ENCODE data around the gene ASCC2.

- TF ChIP-seq EP300 (IDR thresholded peaks at IDR 0.05; ENCODE audit: borderline replicate concordance), result no peak
- TF ChIP-seq CEBPB (IDR thresholded peaks at IDR 0.05), result no peak
- no peak for TF ChIP-seq CREB1 (IDR thresholded peaks at IDR 0.05; ENCODE audit: low read depth)
- TF ChIP-seq NFIC (IDR thresholded peaks at IDR 0.05), result no peak
- TF ChIP-seq, protein P1, sequence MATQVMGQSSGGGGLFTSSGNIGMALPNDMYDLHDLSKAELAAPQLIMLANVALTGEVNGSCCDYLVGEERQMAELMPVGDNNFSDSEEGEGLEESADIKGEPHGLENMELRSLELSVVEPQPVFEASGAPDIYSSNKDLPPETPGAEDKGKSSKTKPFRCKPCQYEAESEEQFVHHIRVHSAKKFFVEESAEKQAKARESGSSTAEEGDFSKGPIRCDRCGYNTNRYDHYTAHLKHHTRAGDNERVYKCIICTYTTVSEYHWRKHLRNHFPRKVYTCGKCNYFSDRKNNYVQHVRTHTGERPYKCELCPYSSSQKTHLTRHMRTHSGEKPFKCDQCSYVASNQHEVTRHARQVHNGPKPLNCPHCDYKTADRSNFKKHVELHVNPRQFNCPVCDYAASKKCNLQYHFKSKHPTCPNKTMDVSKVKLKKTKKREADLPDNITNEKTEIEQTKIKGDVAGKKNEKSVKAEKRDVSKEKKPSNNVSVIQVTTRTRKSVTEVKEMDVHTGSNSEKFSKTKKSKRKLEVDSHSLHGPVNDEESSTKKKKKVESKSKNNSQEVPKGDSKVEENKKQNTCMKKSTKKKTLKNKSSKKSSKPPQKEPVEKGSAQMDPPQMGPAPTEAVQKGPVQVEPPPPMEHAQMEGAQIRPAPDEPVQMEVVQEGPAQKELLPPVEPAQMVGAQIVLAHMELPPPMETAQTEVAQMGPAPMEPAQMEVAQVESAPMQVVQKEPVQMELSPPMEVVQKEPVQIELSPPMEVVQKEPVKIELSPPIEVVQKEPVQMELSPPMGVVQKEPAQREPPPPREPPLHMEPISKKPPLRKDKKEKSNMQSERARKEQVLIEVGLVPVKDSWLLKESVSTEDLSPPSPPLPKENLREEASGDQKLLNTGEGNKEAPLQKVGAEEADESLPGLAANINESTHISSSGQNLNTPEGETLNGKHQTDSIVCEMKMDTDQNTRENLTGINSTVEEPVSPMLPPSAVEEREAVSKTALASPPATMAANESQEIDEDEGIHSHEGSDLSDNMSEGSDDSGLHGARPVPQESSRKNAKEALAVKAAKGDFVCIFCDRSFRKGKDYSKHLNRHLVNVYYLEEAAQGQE (IDR thresholded peaks at IDR 0.05; ENCODE audit: low read depth), result no peak
- no peak for TF ChIP-seq FOXM1 (IDR thresholded peaks at IDR 0.05; ENCODE audit: borderline replicate concordance, low read depth)
- TF ChIP-seq TAF1 (IDR thresholded peaks at IDR 0.05; ENCODE audit: low read depth), result no peak
- no peak for TF ChIP-seq EGR1 (IDR thresholded peaks at IDR 0.05)
- no peak for TF ChIP-seq YY1 (IDR thresholded peaks at IDR 0.05; ENCODE audit: low read depth)
- TF ChIP-seq, protein P2, sequence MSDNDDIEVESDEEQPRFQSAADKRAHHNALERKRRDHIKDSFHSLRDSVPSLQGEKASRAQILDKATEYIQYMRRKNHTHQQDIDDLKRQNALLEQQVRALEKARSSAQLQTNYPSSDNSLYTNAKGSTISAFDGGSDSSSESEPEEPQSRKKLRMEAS (IDR thresholded peaks at IDR 0.05), result no peak
- TF ChIP-seq TEAD4 (IDR thresholded peaks at IDR 0.05), result no peak
- no peak for TF ChIP-seq ZBTB7A (IDR thresholded peaks at IDR 0.05; ENCODE audit: low read depth)
- no peak for TF ChIP-seq TCF12 (IDR thresholded peaks at IDR 0.05; ENCODE audit: low read depth)
- TF ChIP-seq RAD21 (IDR thresholded peaks at IDR 0.05; ENCODE audit: low read depth), result no peak
Observed at GRCh38 chr22:29886596-29886995, 48.5 kb upstream of the ASCC2 start.
